OCI-LY3 (cell line): ENCODE measurements around the gene GLYATL3.

Experiments
- CTCF ChIP-seq: fragments of 200-600, 300-600 bp; sonication (generic); IDR thresholded peaks from 2 replicates; pipeline ENCODE4 v1.5.1; 2014; ENCODE audit warnings: antibody characterized with exemption, low read length, low read depth
- EZH2phosphoT487 ChIP-seq: fragments of 200-600 bp; shearing (Covaris generic); IDR thresholded peaks from 2 replicates; pipeline ENCODE4 v1.6.1; 2018; ENCODE audit warnings: antibody characterized with exemption, mixed run types, low read depth

GRCh38 chr6:49468042-49468441 lies 31.7 kb upstream of the GLYATL3 start:
- TF ChIP-seq EZH2phosphoT487 (no peak), CTCF (no peak)
